H1 (cell line): ENCODE data around the gene SAMD4A. TPM values are rescaled to one million over a fixed set of nuclear protein-coding genes. Genes with fewer than 3 reads are reported as not detected.

Experiments
- CTBP2 ChIP-seq: IDR thresholded peaks from 2 replicates; pipeline ENCODE4 v1.7.0; 2011; ENCODE audit warnings: borderline replicate concordance, mild to moderate bottlenecking, moderate library complexity, mixed read lengths, low read length; ENCODE audit not compliant: insufficient read depth, insufficient read length
- MAFK ChIP-seq: IDR thresholded peaks from 2 replicates; pipeline ENCODE4 v1.6.1; 2012; ENCODE audit warnings: low read depth, mild to moderate bottlenecking, improper control_type of control experiment, low read length
- PHF8 ChIP-seq: fragments of 200-600 bp; sonication (generic); conservative IDR thresholded peaks from 2 replicates; pipeline ENCODE4 v1.7.1; 2012; ENCODE audit warnings: low read depth, mild to moderate bottlenecking, inconsistent platforms, low read length, moderate library complexity
- POU5F1 ChIP-seq: IDR thresholded peaks from 2 replicates; pipeline ENCODE4 v1.6.1; 2011; ENCODE audit warnings: low read depth, mild to moderate bottlenecking, low read length, moderate library complexity
- RBBP5 ChIP-seq: IDR thresholded peaks from 2 replicates; pipeline ENCODE4 v1.7.1; 2012; ENCODE audit warnings: low read depth, mild to moderate bottlenecking, inconsistent platforms, low read length, moderate library complexity, borderline replicate concordance
- SIN3A ChIP-seq, 2 experiments: IDR thresholded peaks in 1 of 2; conservative IDR thresholded peaks in 1 of 2; 2 replicates each; pipeline ENCODE4 v1.6.1; 2011 to 2012; ENCODE audit warnings: low read length in 2 of 2, improper control_type of control experiment in 1 of 2, low read depth in 1 of 2, mild to moderate bottlenecking in 1 of 2
- polyA plus RNA-seq, 7 experiments: library from polyadenylated mRNA; depleted of rRNA in 3 of 7; stranded (reverse) in 5 of 7; unstranded in 2 of 7; fragments of >200 nt in 5 of 7; fragments of 200-250 nt in 2 of 7; gene quantifications; 1 replicate in 5 of 7; 2 replicates in 1 of 7; 4 replicates in 1 of 7; pipeline versions ENCODE4 v1.2.1 to v1.2.3, GENCODE V29; 2011 to 2013; ENCODE audit warnings: missing spikeins in 2 of 7, mixed read lengths in 2 of 7
- total RNA-seq: library from RNA; stranded (reverse); fragmentation: NEBNext Ultra II Directional; extraction: Animal tissue kit (Norgen Biotek cat#: 25700); gene quantifications from 2 replicates; pipeline ENCODE4 v1.2.1, GENCODE V29; 2021
- TF ChIP-seq, protein P1 (sequence below): fragments of 300-600 bp; sonication (generic); IDR thresholded peaks from 2 replicates; pipeline ENCODE4 v1.7.1; 2012; ENCODE audit warnings: low read length, moderate library complexity, mild to moderate bottlenecking, inconsistent platforms; ENCODE audit not compliant: insufficient replicate concordance

SAMD4A gene
- total and polyA plus RNA-seq, 2 of the 8 experiments (the other 6 are each of a cell fraction or from before 2014, with no cell fraction given), result 2.4 to 12.3 TPM

DNA sequence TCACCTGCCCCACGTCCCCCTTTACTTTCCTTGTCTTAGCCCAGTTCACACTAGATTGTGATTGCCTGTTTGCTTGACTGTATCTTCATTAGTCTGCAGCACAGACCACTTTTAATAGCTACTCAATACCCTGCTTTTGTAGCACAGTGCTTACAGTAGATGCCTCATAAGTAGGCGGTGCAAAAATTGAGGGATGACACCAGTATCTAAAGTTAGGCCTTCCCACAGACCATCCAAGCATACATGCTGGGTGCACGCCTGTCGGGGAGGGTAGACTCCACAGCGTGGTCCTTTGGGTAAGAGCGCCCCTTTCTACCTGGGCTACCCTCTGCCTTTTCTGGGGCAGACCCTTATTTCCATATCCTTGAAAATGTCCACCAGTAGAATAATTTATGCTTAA, 194.9 kb downstream of the SAMD4A start (continued):
- TF ChIP-seq, protein P1, sequence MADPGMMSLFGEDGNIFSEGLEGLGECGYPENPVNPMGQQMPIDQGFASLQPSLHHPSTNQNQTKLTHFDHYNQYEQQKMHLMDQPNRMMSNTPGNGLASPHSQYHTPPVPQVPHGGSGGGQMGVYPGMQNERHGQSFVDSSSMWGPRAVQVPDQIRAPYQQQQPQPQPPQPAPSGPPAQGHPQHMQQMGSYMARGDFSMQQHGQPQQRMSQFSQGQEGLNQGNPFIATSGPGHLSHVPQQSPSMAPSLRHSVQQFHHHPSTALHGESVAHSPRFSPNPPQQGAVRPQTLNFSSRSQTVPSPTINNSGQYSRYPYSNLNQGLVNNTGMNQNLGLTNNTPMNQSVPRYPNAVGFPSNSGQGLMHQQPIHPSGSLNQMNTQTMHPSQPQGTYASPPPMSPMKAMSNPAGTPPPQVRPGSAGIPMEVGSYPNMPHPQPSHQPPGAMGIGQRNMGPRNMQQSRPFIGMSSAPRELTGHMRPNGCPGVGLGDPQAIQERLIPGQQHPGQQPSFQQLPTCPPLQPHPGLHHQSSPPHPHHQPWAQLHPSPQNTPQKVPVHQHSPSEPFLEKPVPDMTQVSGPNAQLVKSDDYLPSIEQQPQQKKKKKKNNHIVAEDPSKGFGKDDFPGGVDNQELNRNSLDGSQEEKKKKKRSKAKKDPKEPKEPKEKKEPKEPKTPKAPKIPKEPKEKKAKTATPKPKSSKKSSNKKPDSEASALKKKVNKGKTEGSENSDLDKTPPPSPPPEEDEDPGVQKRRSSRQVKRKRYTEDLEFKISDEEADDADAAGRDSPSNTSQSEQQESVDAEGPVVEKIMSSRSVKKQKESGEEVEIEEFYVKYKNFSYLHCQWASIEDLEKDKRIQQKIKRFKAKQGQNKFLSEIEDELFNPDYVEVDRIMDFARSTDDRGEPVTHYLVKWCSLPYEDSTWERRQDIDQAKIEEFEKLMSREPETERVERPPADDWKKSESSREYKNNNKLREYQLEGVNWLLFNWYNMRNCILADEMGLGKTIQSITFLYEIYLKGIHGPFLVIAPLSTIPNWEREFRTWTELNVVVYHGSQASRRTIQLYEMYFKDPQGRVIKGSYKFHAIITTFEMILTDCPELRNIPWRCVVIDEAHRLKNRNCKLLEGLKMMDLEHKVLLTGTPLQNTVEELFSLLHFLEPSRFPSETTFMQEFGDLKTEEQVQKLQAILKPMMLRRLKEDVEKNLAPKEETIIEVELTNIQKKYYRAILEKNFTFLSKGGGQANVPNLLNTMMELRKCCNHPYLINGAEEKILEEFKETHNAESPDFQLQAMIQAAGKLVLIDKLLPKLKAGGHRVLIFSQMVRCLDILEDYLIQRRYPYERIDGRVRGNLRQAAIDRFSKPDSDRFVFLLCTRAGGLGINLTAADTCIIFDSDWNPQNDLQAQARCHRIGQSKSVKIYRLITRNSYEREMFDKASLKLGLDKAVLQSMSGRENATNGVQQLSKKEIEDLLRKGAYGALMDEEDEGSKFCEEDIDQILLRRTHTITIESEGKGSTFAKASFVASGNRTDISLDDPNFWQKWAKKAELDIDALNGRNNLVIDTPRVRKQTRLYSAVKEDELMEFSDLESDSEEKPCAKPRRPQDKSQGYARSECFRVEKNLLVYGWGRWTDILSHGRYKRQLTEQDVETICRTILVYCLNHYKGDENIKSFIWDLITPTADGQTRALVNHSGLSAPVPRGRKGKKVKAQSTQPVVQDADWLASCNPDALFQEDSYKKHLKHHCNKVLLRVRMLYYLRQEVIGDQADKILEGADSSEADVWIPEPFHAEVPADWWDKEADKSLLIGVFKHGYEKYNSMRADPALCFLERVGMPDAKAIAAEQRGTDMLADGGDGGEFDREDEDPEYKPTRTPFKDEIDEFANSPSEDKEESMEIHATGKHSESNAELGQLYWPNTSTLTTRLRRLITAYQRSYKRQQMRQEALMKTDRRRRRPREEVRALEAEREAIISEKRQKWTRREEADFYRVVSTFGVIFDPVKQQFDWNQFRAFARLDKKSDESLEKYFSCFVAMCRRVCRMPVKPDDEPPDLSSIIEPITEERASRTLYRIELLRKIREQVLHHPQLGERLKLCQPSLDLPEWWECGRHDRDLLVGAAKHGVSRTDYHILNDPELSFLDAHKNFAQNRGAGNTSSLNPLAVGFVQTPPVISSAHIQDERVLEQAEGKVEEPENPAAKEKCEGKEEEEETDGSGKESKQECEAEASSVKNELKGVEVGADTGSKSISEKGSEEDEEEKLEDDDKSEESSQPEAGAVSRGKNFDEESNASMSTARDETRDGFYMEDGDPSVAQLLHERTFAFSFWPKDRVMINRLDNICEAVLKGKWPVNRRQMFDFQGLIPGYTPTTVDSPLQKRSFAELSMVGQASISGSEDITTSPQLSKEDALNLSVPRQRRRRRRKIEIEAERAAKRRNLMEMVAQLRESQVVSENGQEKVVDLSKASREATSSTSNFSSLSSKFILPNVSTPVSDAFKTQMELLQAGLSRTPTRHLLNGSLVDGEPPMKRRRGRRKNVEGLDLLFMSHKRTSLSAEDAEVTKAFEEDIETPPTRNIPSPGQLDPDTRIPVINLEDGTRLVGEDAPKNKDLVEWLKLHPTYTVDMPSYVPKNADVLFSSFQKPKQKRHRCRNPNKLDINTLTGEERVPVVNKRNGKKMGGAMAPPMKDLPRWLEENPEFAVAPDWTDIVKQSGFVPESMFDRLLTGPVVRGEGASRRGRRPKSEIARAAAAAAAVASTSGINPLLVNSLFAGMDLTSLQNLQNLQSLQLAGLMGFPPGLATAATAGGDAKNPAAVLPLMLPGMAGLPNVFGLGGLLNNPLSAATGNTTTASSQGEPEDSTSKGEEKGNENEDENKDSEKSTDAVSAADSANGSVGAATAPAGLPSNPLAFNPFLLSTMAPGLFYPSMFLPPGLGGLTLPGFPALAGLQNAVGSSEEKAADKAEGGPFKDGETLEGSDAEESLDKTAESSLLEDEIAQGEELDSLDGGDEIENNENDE, result no peak
- no peak for TF ChIP-seq CTBP2
- no peak for TF ChIP-seq RBBP5
- TF ChIP-seq MAFK, result no peak
- TF ChIP-seq PHF8, result no peak
- no peak for TF ChIP-seq SIN3A (conservative IDR thresholded peaks at IDR 0.05 in 1 of 2, IDR thresholded peaks at IDR 0.05 in 1 of 2; ENCODE audit: low read depth in 1 of 2, low read length in 2 of 2)
- TF ChIP-seq POU5F1, result no peak
